A673 (cell line): ENCODE measurements around the gene IQGAP2.

Experiments
- EZH2 ChIP-seq: fragments of 200-600 bp; sonication (generic); IDR thresholded peaks from 2 replicates; pipeline ENCODE4 v1.6.1; 2017; ENCODE audit warnings: borderline replicate concordance, low read depth, mild to moderate bottlenecking, mixed read lengths, antibody characterized with exemption, low read length; ENCODE audit not compliant: poor library complexity, severe bottlenecking
- TF ChIP-seq, protein P1 (sequence below): fragments of 300-800, 200-600 bp; sonication (generic); conservative IDR thresholded peaks from 2 replicates; pipeline ENCODE4 v1.5.1; 2017; ENCODE audit warnings: low read depth, mild to moderate bottlenecking, antibody characterized with exemption, low read length, moderate library complexity, mixed read lengths

- TF ChIP-seq, protein P1, sequence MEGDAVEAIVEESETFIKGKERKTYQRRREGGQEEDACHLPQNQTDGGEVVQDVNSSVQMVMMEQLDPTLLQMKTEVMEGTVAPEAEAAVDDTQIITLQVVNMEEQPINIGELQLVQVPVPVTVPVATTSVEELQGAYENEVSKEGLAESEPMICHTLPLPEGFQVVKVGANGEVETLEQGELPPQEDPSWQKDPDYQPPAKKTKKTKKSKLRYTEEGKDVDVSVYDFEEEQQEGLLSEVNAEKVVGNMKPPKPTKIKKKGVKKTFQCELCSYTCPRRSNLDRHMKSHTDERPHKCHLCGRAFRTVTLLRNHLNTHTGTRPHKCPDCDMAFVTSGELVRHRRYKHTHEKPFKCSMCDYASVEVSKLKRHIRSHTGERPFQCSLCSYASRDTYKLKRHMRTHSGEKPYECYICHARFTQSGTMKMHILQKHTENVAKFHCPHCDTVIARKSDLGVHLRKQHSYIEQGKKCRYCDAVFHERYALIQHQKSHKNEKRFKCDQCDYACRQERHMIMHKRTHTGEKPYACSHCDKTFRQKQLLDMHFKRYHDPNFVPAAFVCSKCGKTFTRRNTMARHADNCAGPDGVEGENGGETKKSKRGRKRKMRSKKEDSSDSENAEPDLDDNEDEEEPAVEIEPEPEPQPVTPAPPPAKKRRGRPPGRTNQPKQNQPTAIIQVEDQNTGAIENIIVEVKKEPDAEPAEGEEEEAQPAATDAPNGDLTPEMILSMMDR = no peak
- TF ChIP-seq EZH2 = no peak
These were observed 54.8 kb downstream of the IQGAP2 start for GRCh38 chr5:76457674-76458485.
